DMS79 (cell line): ENCODE results near the gene CRB3.
"Not testable (repeated sequence)": the region's sequence is repeated elsewhere in the genome, so short reads cannot be mapped to it uniquely, and the experiment has no call there.

Source experiments
- DNase-seq: peaks from one replicate; lab custom pipeline; 2025; lab: John Stamatoyannopoulos, UW

CRB3 gene, protein sequence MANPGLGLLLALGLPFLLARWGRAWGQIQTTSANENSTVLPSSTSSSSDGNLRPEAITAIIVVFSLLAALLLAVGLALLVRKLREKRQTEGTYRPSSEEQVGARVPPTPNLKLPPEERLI

GRCh38 chr19:6464070-6464873 is at the start of gene CRB3:
Gene CRB3 (plus strand): TSS chr19:6464271. CDS start chr19:6464702, 431 bp downstream.
- peak; percentile 87 for DNase-seq

GRCh38 chr19:6414793-6415590 is 49.1 kb upstream of the CRB3 start:
- no peak for DNase-seq

GRCh38 chr19:6415591-6416190 is 48.4 kb upstream of the CRB3 start:
- DNase-seq = no peak

- no peak for DNase-seq
Observed at GRCh38 chr19:6416658-6417405, 47.2 kb upstream of the CRB3 start.

GRCh38 chr19:6417713-6418561 is 46.1 kb upstream of the CRB3 start:
- no peak for DNase-seq

DNA sequence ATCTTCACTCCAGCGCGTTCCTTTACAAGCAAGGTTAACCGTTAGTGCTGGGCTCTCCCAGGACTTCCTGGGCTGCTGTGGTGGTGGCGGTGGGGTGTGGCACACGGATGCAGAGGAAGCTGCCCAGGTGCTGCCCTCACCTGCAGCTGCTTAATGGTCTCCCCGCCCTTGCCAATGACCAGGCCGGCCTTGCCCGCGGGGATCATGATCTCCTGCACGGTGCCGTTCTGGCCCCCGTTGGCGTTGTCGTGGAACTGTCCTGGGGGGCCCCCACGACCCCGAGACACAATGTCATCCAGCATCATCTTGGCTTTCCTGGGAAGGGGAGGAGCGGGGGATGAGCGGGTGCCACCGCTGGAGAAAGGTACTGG is 45.5 kb upstream of the CRB3 start:
- DNase-seq = no peak

- no peak for DNase-seq
Observed at GRCh38 chr19:6421075-6422014, 42.7 kb upstream of the CRB3 start.

GRCh38 chr19:6423499-6424194 is 40.4 kb upstream of the CRB3 start:
- DNase-seq = no peak

GRCh38 chr19:6424195-6424938 is 39.7 kb upstream of the CRB3 start, which contains the start of gene KHSRP:
Gene KHSRP (minus strand): TSS chr19:6424811. CDS start chr19:6424701, 110 bp downstream.
- DNase-seq = no peak

DNA sequence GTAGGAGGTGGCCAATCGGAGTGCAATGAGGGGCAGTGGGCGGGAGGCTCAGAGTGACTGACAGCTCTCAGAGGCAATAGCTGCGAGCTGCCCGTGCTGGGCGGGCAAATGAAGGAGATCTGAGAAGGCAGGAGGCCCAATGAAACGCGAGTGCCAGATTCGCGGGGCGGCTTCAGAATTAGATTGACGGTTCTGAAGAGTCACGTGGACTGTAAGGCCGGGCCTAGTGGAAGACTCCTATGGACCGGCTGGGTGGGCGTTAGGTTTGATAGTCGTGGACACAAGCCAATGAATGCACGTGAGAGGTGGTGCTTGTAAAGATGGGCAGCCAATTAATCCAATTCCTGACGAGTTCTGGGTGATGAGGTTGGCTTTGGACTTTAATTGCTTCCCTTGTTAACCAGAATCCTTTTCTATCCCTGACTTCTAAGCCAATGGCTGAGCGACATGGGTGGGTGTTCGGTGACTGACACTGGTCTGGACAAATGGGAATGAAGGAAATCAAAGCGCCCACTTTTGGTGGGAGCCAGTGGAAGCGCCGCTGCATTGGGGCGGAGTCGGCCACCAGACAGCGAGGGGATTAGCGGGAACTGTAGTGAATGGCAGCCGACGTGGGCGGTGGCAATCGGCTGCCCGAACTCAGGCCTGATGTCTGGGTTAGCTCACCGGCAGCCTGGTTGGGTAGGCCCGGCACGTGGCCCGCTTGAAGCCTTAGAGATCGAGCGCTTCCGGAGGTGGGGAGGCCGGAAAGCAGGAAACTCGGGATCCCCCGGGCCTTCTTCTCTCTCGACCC is 38.9 kb upstream of the CRB3 start:
- peak; percentile 100 for DNase-seq

DNA sequence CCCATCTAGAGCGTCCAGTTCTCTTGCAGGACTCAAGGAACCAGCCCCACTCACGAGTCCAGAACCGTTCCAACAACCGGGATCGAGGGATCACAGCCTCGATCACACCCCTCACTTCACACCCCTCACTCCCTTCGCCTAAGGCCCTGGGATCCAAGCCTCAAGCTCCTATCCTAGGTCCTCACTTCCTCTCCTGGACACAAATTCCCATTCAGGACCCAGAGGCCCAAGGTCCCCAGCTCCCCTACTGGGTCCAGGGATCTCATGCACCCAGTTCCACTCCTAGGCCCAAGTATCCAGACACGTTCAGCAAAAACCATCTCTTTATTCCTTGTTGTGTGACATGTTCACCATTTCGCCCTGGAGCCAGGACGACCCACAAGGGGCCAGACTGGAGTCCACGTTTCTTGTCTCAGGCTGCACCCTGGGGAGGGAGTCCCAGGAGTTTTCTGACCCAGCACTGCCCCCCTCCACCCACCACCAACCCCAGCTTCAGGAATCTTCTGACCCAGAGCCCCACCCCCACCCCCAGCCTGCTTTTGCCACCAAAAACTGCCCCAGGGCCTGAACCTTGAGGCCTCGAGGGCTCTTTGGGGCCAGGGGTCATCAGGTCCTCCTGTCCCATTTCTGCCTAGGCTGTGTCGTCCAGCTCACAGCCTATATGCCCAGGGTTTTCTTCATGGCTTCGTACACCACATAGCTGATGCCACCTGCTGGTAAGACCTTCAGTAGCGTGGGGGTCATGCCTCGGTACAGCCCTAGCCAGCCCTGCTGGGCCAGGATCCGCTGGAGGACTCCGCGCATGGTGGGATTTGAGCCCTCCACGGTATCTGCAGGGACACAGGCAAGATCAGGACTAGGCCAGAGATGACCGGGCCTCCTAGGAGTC is 38.1 kb upstream of the CRB3 start:
- no peak for DNase-seq

DNA sequence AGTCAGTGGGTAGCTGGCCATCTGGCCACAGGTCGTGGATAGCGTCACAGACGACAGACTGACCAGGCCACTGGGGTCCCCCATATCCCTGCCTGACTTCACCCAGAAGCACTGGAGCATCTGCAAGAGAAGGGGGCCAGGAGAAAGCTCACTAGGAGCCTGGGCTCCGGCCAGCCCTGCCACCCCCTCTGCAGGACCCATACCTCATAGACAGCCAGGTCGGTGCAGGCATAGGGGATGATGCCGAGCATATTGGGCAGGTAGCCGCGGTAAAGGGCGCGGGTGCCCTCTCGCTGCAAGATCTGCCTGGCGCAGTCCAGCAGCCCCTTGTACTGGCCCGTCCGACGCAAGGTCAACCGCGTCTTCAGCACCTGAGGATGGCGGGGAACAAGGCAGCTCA is 36.9 kb upstream of the CRB3 start:
- no peak for DNase-seq

- DNase-seq = not testable (repeated sequence)
Observed at GRCh38 chr19:6428692-6429418, 35.2 kb upstream of the CRB3 start.

DNA sequence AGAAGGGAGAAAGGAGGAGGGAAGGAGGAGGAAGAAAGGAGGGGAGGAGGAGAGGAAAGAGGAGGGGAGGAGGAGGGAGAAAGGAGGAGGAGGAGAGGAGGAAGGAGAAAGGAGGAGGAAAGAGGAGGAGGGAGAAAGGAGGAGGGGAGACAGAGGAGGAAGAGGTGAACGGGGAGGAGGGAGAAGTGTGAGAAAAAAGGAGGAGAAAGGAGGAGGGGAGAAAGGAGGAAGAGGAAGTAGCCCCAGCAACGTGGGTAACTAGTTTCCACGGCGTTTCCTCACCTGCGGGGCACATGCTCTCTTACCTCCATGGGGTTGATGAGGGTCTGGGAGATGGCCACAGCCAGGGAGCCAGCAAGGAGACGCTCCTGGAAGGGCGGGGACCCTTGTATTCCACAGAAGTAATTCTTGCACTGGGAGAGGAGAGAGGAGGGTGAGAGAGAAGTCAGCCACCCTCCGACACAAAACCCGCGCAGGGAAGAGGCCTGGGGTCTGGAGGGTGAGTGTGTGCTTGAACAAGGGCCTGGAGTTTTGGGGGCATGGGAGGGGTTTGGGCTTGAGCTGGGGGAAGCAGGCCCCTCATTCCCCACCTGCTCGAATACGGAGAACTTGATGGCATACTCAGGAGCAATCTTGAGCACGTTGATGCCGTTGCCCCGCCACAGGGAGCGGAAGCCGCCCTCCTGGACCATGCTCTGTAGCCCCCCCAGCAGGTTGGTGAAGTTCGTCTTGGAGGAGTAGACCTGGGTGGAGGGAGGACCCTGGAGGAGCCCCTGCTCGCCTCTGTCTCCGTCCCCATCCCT is 34.5 kb upstream of the CRB3 start:
- DNase-seq = no peak

- DNase-seq = no peak
Observed at GRCh38 chr19:6431891-6432290, 32.2 kb upstream of the CRB3 start.
